GM12878 (cell line): Measurements from ENCODE around the gene CFAP410. TPM values are rescaled to one million over a fixed set of nuclear protein-coding genes. Genes with fewer than 3 reads are reported as not detected.

ENCODE experiments used
- ATAC-seq: fragments of 200-7000 bp; cut with Tn5 transposase; 3 replicates; pipeline ENCODE4 v1.9.1; 2020; ENCODE audit warnings: mild to moderate bottlenecking, moderate library complexity
- BruUV-seq: library from RNA; stranded (reverse); fragments of 400-500 nt; replicated peaks from 2 replicates; lab custom pipeline; 2021; lab: Mats Ljungman, UMichigan
- CTCF ChIA-PET: fragments of 300-600 bp; sonication (Branson Sonifier 250); formaldehyde crosslinking; extraction: SDS; loops from one replicate; lab custom pipeline; 2021; ENCODE audit warnings: inconsistent platforms; lab: Yijun Ruan, JAX
- POLR2A ChIA-PET: fragments of 350-600 bp; formaldehyde crosslinking; extraction: SDS; loops from one replicate; lab custom pipeline; 2021; ENCODE audit warnings: inconsistent platforms; lab: Charles Lee
- RAD21 ChIA-PET: fragments of 300-600 bp; sonication (Branson Sonifier 250); formaldehyde crosslinking; loops from one replicate; lab custom pipeline; 2023; ENCODE audit warnings: antibody characterized with exemption; ENCODE audit not compliant: unreplicated experiment; lab: Charles Lee
- SMC1A ChIA-PET: fragments of 300-600 bp; sonication (Branson Sonifier 250); formaldehyde crosslinking; loops from one replicate; lab custom pipeline; 2023; ENCODE audit not compliant: unreplicated experiment, uncharacterized antibody; lab: Charles Lee
- DNase-seq: peaks from one replicate; pipeline ENCODE4 v3.0.0-alpha.2; 2011; ENCODE audit warnings: low read depth, low spot score
- FAIRE-seq: peaks from 3 replicates; lab custom pipeline; 2011; peaks lifted over from hg19 to GRCh38; lab: Jason Lieb, UNC
- H2AFZ ChIP-seq: 2 replicates; pipeline ENCODE4 v1.6.0; 2011; ENCODE audit warnings: low read depth, low read length, control low read depth; ENCODE audit not compliant: control insufficient read depth
- H3K27ac ChIP-seq: 2 replicates; pipeline ENCODE4 v1.5.1; 2011; ENCODE audit warnings: control low read depth; ENCODE audit not compliant: control insufficient read depth, insufficient read depth
- H3K27me3 ChIP-seq, 2 experiments: replicated peaks in 1 of 2; 2 replicates each; pipeline versions ENCODE4 v1.6.0 to v1.6.1; 2011; ENCODE audit warnings: low read length in 1 of 2; ENCODE audit not compliant: control insufficient read depth in 2 of 2, insufficient read depth in 2 of 2
- H3K36me3 ChIP-seq, 2 experiments: 2 replicates each; pipeline ENCODE4 v1.5.1; 2011; ENCODE audit warnings: low read length in 1 of 2; ENCODE audit not compliant: control insufficient read depth in 2 of 2, insufficient read depth in 2 of 2
- H3K4me1 ChIP-seq: 2 replicates; pipeline ENCODE4 v1.6.1; 2011; ENCODE audit warnings: mild to moderate bottlenecking, low read length, moderate library complexity, mixed read lengths; ENCODE audit not compliant: control insufficient read depth, insufficient read depth
- H3K4me2 ChIP-seq: 2 replicates; pipeline ENCODE4 v1.6.0; 2011; ENCODE audit warnings: control low read depth; ENCODE audit not compliant: control insufficient read depth, insufficient read depth
- H3K4me3 ChIP-seq: fragments of 200-600 bp; sonication (generic); 2 replicates; pipeline ENCODE4 v1.5.1; 2016
- H3K79me2 ChIP-seq: 2 replicates; pipeline ENCODE4 v1.6.0; 2011; ENCODE audit warnings: low read length; ENCODE audit not compliant: control insufficient read depth, insufficient read depth
- H3K9ac ChIP-seq: 2 replicates; pipeline ENCODE4 v1.8.0; 2011; ENCODE audit warnings: low read length, control low read depth, mixed read lengths; ENCODE audit not compliant: control insufficient read depth, insufficient read depth
- H3K9me3 ChIP-seq: replicated peaks from 3 replicates; pipeline ENCODE4 v1.5.1; 2011; ENCODE audit warnings: mild to moderate bottlenecking, low read length; ENCODE audit not compliant: control insufficient read depth, insufficient read depth
- H4K20me1 ChIP-seq: 2 replicates; pipeline ENCODE4 v1.6.0; 2011; ENCODE audit not compliant: control insufficient read depth, insufficient read depth
- CBX5 ChIP-seq: sonication (generic); IDR thresholded peaks from 2 replicates; pipeline ENCODE4 v1.6.1; 2016; ENCODE audit warnings: low read depth, moderate library complexity, mild to moderate bottlenecking, inconsistent platforms
- CHD2 ChIP-seq: IDR thresholded peaks from 2 replicates; pipeline ENCODE4 v1.6.1; 2011; ENCODE audit warnings: low read depth, low read length, improper control_type of control experiment, borderline replicate concordance
- CREM ChIP-seq: IDR thresholded peaks from 2 replicates; pipeline ENCODE4 v1.6.1; 2014; ENCODE audit warnings: antibody characterized with exemption, low read depth
- ESRRA ChIP-seq: IDR thresholded peaks from 2 replicates; pipeline ENCODE4 v1.6.1; 2012; ENCODE audit warnings: mild to moderate bottlenecking, low read length, improper control_type of control experiment
- HDAC2 ChIP-seq: fragments of 200-600 bp; sonication (generic); IDR thresholded peaks from 2 replicates; pipeline ENCODE4 v1.6.1; 2017
- HDGF ChIP-seq: fragments of 450-650 bp; IDR thresholded peaks from 2 replicates; pipeline ENCODE4 v1.6.1; 2016; ENCODE audit warnings: antibody characterized with exemption
- MXI1 ChIP-seq: fragments of 150-350 bp; IDR thresholded peaks from 2 replicates; pipeline ENCODE4 v1.6.1; 2011; ENCODE audit warnings: low read depth, mild to moderate bottlenecking, inconsistent platforms, low read length, improper control_type of control experiment
- MYB ChIP-seq: fragments of 150-350 bp; IDR thresholded peaks from 2 replicates; pipeline ENCODE4 v1.6.1; 2014; ENCODE audit warnings: mild to moderate bottlenecking, low read depth, low read length, borderline replicate concordance
- NFXL1 ChIP-seq: fragments of 450-650 bp; IDR thresholded peaks from 2 replicates; pipeline ENCODE4 v1.6.1; 2017; ENCODE audit warnings: antibody characterized with exemption, mild to moderate bottlenecking, borderline replicate concordance
- POLR2A ChIP-seq: IDR thresholded peaks from 2 replicates; pipeline ENCODE4 v1.6.1; 2011; ENCODE audit warnings: low read depth, mild to moderate bottlenecking, low read length
- RBBP5 ChIP-seq: fragments of 200-600 bp; sonication (generic); conservative IDR thresholded peaks from 2 replicates; pipeline ENCODE4 v1.6.1; 2016
- SMAD1 ChIP-seq: fragments of 450-650 bp; IDR thresholded peaks from 2 replicates; pipeline ENCODE4 v1.6.1; 2018; ENCODE audit warnings: mild to moderate bottlenecking, low read depth; ENCODE audit not compliant: partially characterized antibody
- WGBS: methylation state at CpG from one replicate; pipeline ENCODE4 v1.1.6; 2016; ENCODE audit warnings: low lambda C conversion rate; ENCODE audit not compliant: insufficient replicate concordance, insufficient coverage; ENCODE audit errors: missing lambda C conversion rate; 5-methylcytosine and 5-hydroxymethylcytosine counted together
- in situ Hi-C: fragments of 300-500 bp; cut with MboI; formaldehyde crosslinking; loops from 9 replicates; pipeline ENCODE4 v1.14.3; 2018; ENCODE audit warnings: mixed read lengths
- intact Hi-C: fragments of 100-400 bp; cut with micrococcal nuclease; formaldehyde crosslinking; loops from one replicate; pipeline ENCODE4 v1.14.2; 2022; ENCODE audit not compliant: unreplicated experiment
- polyA plus RNA-seq, 11 experiments: library from polyadenylated mRNA; depleted of rRNA in 4 of 11; unstranded in 6 of 11; stranded (reverse) in 5 of 11; fragments of >200 nt; fragmentation: Nextera tagmentation in 4 of 11; fragmentation: Illumina TruSeq in 1 of 11; extraction: Ambion mirVana in 4 of 11; extraction: Trizol in 1 of 11; gene quantifications; 1 replicate in 1 of 11; 2 replicates in 10 of 11; pipeline versions ENCODE4 v1.2.1 to v1.2.3, GENCODE V29; 2011 to 2016; ENCODE audit warnings: inconsistent platforms in 2 of 11, missing spikeins in 2 of 11, low read depth in 1 of 11
- total RNA-seq, 4 experiments: library from RNA; depleted of rRNA in 3 of 4; stranded (reverse); fragments of >200 nt in 3 of 4; fragmentation: Illumina TruSeq in 1 of 4; extraction: Trizol in 1 of 4; gene quantifications; 2 replicates each; pipeline versions ENCODE4 v1.2.1 to v1.2.3, GENCODE V29; 2013 to 2021
- TF ChIP-seq, protein P1 (sequence below): fragments of 450-650 bp; IDR thresholded peaks from 2 replicates; pipeline ENCODE4 v1.6.1; 2017; ENCODE audit warnings: mild to moderate bottlenecking, moderate library complexity
- TF ChIP-seq, protein P2 (sequence below): fragments of 450-650 bp; IDR thresholded peaks from 2 replicates; pipeline ENCODE4 v1.6.1; 2017; ENCODE audit warnings: mild to moderate bottlenecking, moderate library complexity
- TF ChIP-seq, protein P3 (sequence below): fragments of 450-650 bp; IDR thresholded peaks from 2 replicates; pipeline ENCODE4 v1.6.1; 2014; ENCODE audit warnings: mild to moderate bottlenecking
- TF ChIP-seq, protein P4 (sequence below): IDR thresholded peaks from 2 replicates; pipeline ENCODE4 v1.6.1; 2011; ENCODE audit warnings: low read depth, mild to moderate bottlenecking, low read length, moderate library complexity, borderline replicate concordance; ENCODE audit errors: extremely low read depth

CFAP410 gene
- total and polyA plus RNA-seq, 10 of the 15 experiments (the other 5 are each of a cell fraction or from before 2014, with no cell fraction given), result 0.14 to 24.8 (median 11.3) TPM

DNA sequence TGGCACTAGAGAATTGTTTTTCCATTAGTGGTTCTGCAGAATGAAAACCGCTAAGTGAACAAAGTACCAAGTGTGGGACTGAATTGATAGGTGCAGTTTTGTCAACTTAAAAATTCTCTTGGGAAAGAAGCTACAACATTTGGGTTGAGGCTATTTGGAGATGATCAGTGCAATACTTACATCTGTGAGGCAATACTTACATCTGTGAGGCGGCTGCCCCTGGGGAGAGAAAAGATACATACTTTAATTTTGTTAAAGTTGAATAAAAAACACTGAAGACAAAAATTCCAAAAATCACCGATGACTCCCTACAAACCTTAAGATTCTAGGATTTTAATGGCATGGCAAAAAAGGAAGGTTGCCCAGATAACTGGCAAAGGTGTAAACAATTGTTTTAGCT lies 1.7 kb downstream of the CFAP410 start:
- H3K4me2 ChIP-seq, result no peak overlapping the region
- ATAC-seq, result no peak

More for the DNA sequence above, 1.7 kb downstream of the CFAP410 start:
- Histone ChIP-seq H3K9ac (no peak overlapping the region), H4K20me1 (no peaks in the 10 kb centered on the region), H3K4me3 (no peak overlapping the region), H3K4me1 (peaks cover 11% of the 10 kb centered on the region), H3K79me2 (no peaks in the 10 kb centered on the region), H3K9me3 (no peaks in the 10 kb centered on the region), H2AFZ (no peak overlapping the region), H3K27me3 (no peaks in the 10 kb centered on the region), H3K36me3 (no peaks in the 10 kb centered on the region), H3K27ac (no peak overlapping the region)
- CTCF ChIA-PET, result interaction anchor here (0.7 to 1.7 kb wide), 6 partner anchors 9 to 54 kb away, joined by 3 to 5 read pairs (median 4); no protein-coding TSS in a partner anchor
- intact Hi-C loops, result loop anchor here (1.0 kb wide), 1 partner anchor 35 kb away; no protein-coding TSS in a partner anchor
- 98% methylated on average over 3 of the region's 3 CpGs for WGBS
- POLR2A ChIA-PET, result interaction anchor here (1.3 kb wide), 1 partner anchor 37 kb away, joined by 3 read pairs; no protein-coding TSS in a partner anchor
- in situ Hi-C loops, result no loop called here
- SMC1A ChIA-PET, result interaction anchor here (0.6 to 1.3 kb wide), 2 partner anchors 40 to 478 kb away, joined by 3 to 4 read pairs; no protein-coding TSS in a partner anchor
- no peak for DNase-seq
- RAD21 ChIA-PET, result no interaction called here
- BruUV-seq, result no TSS peak
- peak; percentile 61 for FAIRE-seq
- TF ChIP-seq, protein P1, sequence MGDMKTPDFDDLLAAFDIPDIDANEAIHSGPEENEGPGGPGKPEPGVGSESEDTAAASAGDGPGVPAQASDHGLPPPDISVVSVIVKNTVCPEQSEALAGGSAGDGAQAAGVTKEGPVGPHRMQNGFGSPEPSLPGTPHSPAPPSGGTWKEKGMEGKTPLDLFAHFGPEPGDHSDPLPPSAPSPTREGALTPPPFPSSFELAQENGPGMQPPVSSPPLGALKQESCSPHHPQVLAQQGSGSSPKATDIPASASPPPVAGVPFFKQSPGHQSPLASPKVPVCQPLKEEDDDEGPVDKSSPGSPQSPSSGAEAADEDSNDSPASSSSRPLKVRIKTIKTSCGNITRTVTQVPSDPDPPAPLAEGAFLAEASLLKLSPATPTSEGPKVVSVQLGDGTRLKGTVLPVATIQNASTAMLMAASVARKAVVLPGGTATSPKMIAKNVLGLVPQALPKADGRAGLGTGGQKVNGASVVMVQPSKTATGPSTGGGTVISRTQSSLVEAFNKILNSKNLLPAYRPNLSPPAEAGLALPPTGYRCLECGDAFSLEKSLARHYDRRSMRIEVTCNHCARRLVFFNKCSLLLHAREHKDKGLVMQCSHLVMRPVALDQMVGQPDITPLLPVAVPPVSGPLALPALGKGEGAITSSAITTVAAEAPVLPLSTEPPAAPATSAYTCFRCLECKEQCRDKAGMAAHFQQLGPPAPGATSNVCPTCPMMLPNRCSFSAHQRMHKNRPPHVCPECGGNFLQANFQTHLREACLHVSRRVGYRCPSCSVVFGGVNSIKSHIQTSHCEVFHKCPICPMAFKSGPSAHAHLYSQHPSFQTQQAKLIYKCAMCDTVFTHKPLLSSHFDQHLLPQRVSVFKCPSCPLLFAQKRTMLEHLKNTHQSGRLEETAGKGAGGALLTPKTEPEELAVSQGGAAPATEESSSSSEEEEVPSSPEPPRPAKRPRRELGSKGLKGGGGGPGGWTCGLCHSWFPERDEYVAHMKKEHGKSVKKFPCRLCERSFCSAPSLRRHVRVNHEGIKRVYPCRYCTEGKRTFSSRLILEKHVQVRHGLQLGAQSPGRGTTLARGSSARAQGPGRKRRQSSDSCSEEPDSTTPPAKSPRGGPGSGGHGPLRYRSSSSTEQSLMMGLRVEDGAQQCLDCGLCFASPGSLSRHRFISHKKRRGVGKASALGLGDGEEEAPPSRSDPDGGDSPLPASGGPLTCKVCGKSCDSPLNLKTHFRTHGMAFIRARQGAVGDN, result no peak
- TF ChIP-seq SMAD1 (no peak), CBX5 (no peak), CHD2 (no peak), CREM (no peak), MXI1 (no peak), ESRRA (no peak), MYB (no peak), NFXL1 (no peak), HDGF (no peak), RBBP5 (no peak), HDAC2 (no peak), POLR2A (no peak)
- TF ChIP-seq, protein P2, sequence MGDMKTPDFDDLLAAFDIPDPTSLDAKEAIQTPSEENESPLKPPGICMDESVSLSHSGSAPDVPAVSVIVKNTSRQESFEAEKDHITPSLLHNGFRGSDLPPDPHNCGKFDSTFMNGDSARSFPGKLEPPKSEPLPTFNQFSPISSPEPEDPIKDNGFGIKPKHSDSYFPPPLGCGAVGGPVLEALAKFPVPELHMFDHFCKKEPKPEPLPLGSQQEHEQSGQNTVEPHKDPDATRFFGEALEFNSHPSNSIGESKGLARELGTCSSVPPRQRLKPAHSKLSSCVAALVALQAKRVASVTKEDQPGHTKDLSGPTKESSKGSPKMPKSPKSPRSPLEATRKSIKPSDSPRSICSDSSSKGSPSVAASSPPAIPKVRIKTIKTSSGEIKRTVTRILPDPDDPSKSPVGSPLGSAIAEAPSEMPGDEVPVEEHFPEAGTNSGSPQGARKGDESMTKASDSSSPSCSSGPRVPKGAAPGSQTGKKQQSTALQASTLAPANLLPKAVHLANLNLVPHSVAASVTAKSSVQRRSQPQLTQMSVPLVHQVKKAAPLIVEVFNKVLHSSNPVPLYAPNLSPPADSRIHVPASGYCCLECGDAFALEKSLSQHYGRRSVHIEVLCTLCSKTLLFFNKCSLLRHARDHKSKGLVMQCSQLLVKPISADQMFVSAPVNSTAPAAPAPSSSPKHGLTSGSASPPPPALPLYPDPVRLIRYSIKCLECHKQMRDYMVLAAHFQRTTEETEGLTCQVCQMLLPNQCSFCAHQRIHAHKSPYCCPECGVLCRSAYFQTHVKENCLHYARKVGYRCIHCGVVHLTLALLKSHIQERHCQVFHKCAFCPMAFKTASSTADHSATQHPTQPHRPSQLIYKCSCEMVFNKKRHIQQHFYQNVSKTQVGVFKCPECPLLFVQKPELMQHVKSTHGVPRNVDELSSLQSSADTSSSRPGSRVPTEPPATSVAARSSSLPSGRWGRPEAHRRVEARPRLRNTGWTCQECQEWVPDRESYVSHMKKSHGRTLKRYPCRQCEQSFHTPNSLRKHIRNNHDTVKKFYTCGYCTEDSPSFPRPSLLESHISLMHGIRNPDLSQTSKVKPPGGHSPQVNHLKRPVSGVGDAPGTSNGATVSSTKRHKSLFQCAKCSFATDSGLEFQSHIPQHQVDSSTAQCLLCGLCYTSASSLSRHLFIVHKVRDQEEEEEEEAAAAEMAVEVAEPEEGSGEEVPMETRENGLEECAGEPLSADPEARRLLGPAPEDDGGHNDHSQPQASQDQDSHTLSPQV, result no peak
- TF ChIP-seq, protein P3, sequence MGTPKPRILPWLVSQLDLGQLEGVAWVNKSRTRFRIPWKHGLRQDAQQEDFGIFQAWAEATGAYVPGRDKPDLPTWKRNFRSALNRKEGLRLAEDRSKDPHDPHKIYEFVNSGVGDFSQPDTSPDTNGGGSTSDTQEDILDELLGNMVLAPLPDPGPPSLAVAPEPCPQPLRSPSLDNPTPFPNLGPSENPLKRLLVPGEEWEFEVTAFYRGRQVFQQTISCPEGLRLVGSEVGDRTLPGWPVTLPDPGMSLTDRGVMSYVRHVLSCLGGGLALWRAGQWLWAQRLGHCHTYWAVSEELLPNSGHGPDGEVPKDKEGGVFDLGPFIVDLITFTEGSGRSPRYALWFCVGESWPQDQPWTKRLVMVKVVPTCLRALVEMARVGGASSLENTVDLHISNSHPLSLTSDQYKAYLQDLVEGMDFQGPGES, result no peak
- TF ChIP-seq, protein P4, sequence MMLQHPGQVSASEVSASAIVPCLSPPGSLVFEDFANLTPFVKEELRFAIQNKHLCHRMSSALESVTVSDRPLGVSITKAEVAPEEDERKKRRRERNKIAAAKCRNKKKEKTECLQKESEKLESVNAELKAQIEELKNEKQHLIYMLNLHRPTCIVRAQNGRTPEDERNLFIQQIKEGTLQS, result no peak
